ENCODE data around the gene SLC9A8.

DNA sequence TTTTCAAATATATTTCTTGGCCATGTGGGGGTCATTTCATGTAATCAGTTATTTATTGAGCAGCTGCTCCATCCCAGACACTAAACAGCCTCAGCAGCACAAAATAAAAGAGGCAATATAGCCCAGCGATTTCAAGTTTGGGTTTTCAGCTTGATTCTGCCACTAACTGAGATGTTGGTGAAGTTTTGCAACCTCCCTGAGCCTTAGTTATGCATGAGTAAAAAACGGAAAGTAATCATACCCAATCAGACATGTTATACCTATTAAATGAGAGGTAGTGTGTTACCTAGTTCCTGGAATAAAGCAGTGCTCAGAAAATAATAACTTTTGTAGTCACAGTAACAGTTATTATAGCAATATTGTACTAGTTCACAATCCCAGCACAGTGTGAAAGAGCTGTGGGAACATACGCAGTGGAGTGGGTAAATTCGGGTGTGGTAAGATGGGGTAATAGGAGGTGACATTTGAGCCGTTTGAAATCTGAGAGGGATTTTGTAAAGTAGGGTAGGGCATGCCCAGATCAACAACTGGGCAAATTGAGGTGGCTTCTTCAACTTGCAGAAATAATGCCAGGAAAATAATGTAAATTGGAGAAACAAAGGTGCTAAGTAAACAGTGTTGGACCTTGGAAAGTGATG lies 1.5 kb downstream of the SLC9A8 start:
- TF ChIP-seq, protein P1, sequence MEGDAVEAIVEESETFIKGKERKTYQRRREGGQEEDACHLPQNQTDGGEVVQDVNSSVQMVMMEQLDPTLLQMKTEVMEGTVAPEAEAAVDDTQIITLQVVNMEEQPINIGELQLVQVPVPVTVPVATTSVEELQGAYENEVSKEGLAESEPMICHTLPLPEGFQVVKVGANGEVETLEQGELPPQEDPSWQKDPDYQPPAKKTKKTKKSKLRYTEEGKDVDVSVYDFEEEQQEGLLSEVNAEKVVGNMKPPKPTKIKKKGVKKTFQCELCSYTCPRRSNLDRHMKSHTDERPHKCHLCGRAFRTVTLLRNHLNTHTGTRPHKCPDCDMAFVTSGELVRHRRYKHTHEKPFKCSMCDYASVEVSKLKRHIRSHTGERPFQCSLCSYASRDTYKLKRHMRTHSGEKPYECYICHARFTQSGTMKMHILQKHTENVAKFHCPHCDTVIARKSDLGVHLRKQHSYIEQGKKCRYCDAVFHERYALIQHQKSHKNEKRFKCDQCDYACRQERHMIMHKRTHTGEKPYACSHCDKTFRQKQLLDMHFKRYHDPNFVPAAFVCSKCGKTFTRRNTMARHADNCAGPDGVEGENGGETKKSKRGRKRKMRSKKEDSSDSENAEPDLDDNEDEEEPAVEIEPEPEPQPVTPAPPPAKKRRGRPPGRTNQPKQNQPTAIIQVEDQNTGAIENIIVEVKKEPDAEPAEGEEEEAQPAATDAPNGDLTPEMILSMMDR (IDR thresholded peaks at IDR 0.05), result no peak
- TF ChIP-seq ZFX (IDR thresholded peaks at IDR 0.05; ENCODE audit: borderline replicate concordance), result no peak
